ENCODE results near the gene LEP. TPM values are rescaled to one million over a fixed set of nuclear protein-coding genes. Genes with fewer than 3 reads are reported as not detected.

Gene LEP
- total RNA-seq, result 0.12 TPM in 1 of 2 replicates, not detected in the other

GRCh38 chr7:128240696-128241386 lies at the start of gene LEP:
Gene LEP, plus strand, starts transcription at chr7:128241278. Its CDS starts 10,741 bp downstream, at chr7:128252019.

Other genes with a start within 250 kb of the LEP start
- under 0.01 and 0.22 TPM in 2 replicates for gene LRRC4, start 209.8 kb upstream of the LEP start, total RNA-seq
- gene RBM28, start 102.6 kb downstream of the LEP start, total RNA-seq, result 17.0 and 30.2 TPM in 2 replicates
- gene PRRT4, start 120.4 kb downstream of the LEP start, total RNA-seq, result under 0.01 and 0.12 TPM in 2 replicates
- gene IMPDH1, start 168.7 kb downstream of the LEP start, total RNA-seq, result 52.0 and 69.3 TPM in 2 replicates
- 14.2 and 19.5 TPM in 2 replicates for gene HILPDA, start 214.6 kb downstream of the LEP start, total RNA-seq
- 40.0 and 53.3 TPM in 2 replicates for gene METTL2B, start 235.5 kb downstream of the LEP start, total RNA-seq

Measured in uterine smooth muscle cell (primary cell).